Activated T-cell treated with anti-CD3 and anti-CD28 coated beads for 1 hour (primary cell): ENCODE data around the gene OVOL3.
"Not testable (repeated sequence)": the region's sequence is repeated elsewhere in the genome, so short reads cannot be mapped to it uniquely, and the experiment has no call there.

Experiments
- DNase-seq: peaks from one replicate; pipeline ENCODE4 v3.0.0-alpha.2; 2020; ENCODE audit warnings: low read depth

The OVOL3 gene

GRCh38 chr19:36110487-36111199 is at the start of gene OVOL3:
Gene OVOL3, plus strand, starts transcription at chr19:36111143. Its CDS starts 60 bp downstream, at chr19:36111203.
- no peak for DNase-seq

GRCh38 chr19:36061367-36061766 is 49.6 kb upstream of the OVOL3 start:
- DNase-seq, result no peak

GRCh38 chr19:36064826-36065225 is 46.1 kb upstream of the OVOL3 start:
- no peak for DNase-seq

GRCh38 chr19:36067681-36068080 is 43.3 kb upstream of the OVOL3 start:
- DNase-seq, result no peak

- DNase-seq, result not testable (repeated sequence)
These were observed 42.0 kb upstream of the OVOL3 start for GRCh38 chr19:36068810-36069499.

GRCh38 chr19:36072081-36072480 is 38.9 kb upstream of the OVOL3 start:
- no peak for DNase-seq

- no peak for DNase-seq
These were observed 37.6 kb upstream of the OVOL3 start for GRCh38 chr19:36073121-36073876.

GRCh38 chr19:36079389-36079945 is 31.5 kb upstream of the OVOL3 start:
- no peak for DNase-seq

- no peak for DNase-seq
These were observed 29.6 kb upstream of the OVOL3 start for GRCh38 chr19:36081385-36081784.

GRCh38 chr19:36081894-36082293 is 29.0 kb upstream of the OVOL3 start:
- DNase-seq, result no peak

GRCh38 chr19:36082916-36083315 is 28.0 kb upstream of the OVOL3 start:
- DNase-seq, result no peak

- DNase-seq, result no peak
These were observed 26.5 kb upstream of the OVOL3 start for GRCh38 chr19:36084231-36085009.

- DNase-seq, result no peak
These were observed 24.6 kb upstream of the OVOL3 start for GRCh38 chr19:36086326-36086725.

- DNase-seq, result no peak
These were observed 21.1 kb upstream of the OVOL3 start for GRCh38 chr19:36089847-36090246.

GRCh38 chr19:36090910-36091695 is 19.8 kb upstream of the OVOL3 start:
- DNase-seq, result no peak

GRCh38 chr19:36092566-36092965 is 18.4 kb upstream of the OVOL3 start:
- DNase-seq, result no peak

GRCh38 chr19:36093146-36093662 is 17.7 kb upstream of the OVOL3 start:
- DNase-seq, result no peak

GRCh38 chr19:36093687-36094086 is 17.3 kb upstream of the OVOL3 start:
- no peak for DNase-seq

- DNase-seq, result no peak
These were observed 13.9 kb upstream of the OVOL3 start for GRCh38 chr19:36097036-36097435.

- no peak for DNase-seq
These were observed 11.7 kb upstream of the OVOL3 start for GRCh38 chr19:36099166-36099785.
